Measurements from ENCODE around the gene DPP6. TPM values are rescaled to one million over a fixed set of nuclear protein-coding genes. Genes with fewer than 3 reads are reported as not detected.
"Not testable (repeated sequence)": the region's sequence is repeated elsewhere in the genome, so short reads cannot be mapped to it uniquely, and the experiment has no call there.

Gene DPP6
- polyA plus RNA-seq, 2 of the 4 experiments (the other 2 are of a cell fraction), result not detected

GRCh38 chr7:154919344-154920225, 867.4 kb downstream of the DPP6 start:
- H3K27ac ChIP-seq, result no peak overlapping the region
- ATAC-seq (no peak), FAIRE-seq (no peak), DNase-seq (ENCODE audit: low read depth in 1 of 2, low spot score in 1 of 2) (no peak)
- POLR2A ChIA-PET, result no interaction called here
- CTCF ChIA-PET, result interaction anchor here (1.2 to 5.2 kb wide), 3 partner anchors 8 to 425 kb away, joined by 3 to 26 read pairs (median 17); no protein-coding TSS in a partner anchor
- no peak overlapping the region for H3K4me2 ChIP-seq
- 15% methylated on average over 11 of the region's 11 CpGs for WGBS (ENCODE audit: missing lambda C conversion rate)
- TF ChIP-seq JUNB (IDR thresholded peaks at IDR 0.05) (no peak), ZFP36 (IDR thresholded peaks at IDR 0.05; ENCODE audit: borderline replicate concordance, partially characterized antibody) (no peak), HOXB13 (CRISPR knock-in tag; IDR thresholded peaks at IDR 0.05; ENCODE audit: low read depth) (no peak), MYC (IDR thresholded peaks at IDR 0.05; ENCODE audit: borderline replicate concordance, low read length) (no peak), TP53 (CRISPR knock-in tag; IDR thresholded peaks at IDR 0.05) (no peak), ZC3H11A (IDR thresholded peaks at IDR 0.05) (no peak)
- H3K9me3 ChIP-seq, result no peaks in the 10 kb centered on the region
- no peak overlapping the region for H3K4me3 ChIP-seq
- no peaks in the 10 kb centered on the region for H3K4me1 ChIP-seq

DNA sequence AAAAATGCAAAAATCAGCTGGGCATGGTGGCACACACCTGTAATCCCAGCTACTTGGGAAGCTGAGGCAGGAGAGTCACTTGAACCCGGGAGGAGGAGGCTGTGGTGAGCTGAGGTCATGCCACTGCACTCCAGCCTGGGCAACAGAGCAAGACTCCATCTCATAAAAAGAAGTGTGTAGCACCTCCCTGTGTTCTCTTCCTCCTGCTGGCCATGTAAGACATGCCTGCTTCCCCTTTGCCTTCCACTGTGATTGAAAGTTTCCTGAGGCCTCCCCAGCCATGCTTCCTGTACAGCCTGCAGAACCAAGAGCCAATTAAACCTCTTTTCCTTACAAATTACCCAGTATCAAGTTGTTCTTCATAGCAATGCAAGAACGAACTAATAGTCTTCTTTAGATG, 870.3 kb downstream of the DPP6 start:
- H3K27ac ChIP-seq; H3K4me3 ChIP-seq; H3K4me1 ChIP-seq; H3K4me2 ChIP-seq; H3K9me3 ChIP-seq; FAIRE-seq; ATAC-seq; DNase-seq (ENCODE audit: low read depth in 1 of 2, low spot score in 1 of 2); POLR2A ChIA-PET: not testable (repeated sequence)
- CTCF ChIA-PET, result interaction anchor here (1.1 to 5.2 kb wide), 5 partner anchors 8 to 435 kb away, joined by 3 to 26 read pairs (median 10); no protein-coding TSS in a partner anchor
- 0% methylated on average over 2 of the region's 2 CpGs for WGBS (ENCODE audit: missing lambda C conversion rate)

DNA sequence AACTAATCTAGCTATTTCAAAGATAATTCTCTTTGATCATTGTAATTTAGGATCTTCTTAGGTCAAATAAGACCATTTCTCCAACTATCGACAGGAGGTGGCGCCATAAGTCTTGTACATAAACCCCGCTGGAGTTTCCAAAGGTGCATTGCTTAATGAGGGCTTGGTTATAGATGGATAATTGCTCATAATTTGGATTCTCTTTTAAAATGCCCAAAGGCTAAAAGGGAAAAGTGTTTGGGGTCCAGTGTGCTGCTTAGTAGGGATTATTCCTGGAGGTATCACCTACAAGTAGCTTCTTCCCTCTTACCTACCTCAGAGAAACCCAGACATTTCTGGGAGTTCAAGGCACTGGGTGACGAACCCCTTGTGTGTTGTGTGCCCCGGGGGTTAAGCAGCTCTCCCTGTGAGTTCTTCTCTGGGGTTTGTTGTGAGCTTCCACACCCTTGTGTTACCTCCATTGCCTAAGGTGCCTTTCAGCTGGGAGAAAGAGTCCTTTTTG, 875.5 kb downstream of the DPP6 start:
- DNase-seq (ENCODE audit: low read depth in 1 of 2, low spot score in 1 of 2) (peak; percentile 66 to 91), ATAC-seq (peak; percentile 72 to 82), FAIRE-seq (peak; percentile 39)
- H3K9me3 ChIP-seq, result no peaks in the 10 kb centered on the region
- WGBS (ENCODE audit: missing lambda C conversion rate), result 3% methylated on average over 5 of the region's 5 CpGs
- peak overlapping the region; percentile 43 to 74; a peak in 5 of 6 replicates for H3K27ac ChIP-seq
- 0 out of 3 replicates have a peak, but pooled peaks cover 4% of the 10 kb centered on the region for H3K4me1 ChIP-seq
- H3K4me2 ChIP-seq, result peak overlapping the region; percentile 96
- peak overlapping the region; percentile 67 for H3K4me3 ChIP-seq
- ChIA-PET CTCF (interaction anchor here (0.6 to 3.5 kb wide), 84 partner anchors 8 to 853 kb away, joined by 3 to 64 read pairs (median 4); partner anchors contain the start of gene CNPY1), POLR2A (interaction anchor here (1.1 kb wide), 1 partner anchor 76 kb away, joined by 4 read pairs; the partner anchor contains the start of gene PAXIP1)
- TF ChIP-seq MYC (IDR thresholded peaks at IDR 0.05; ENCODE audit: borderline replicate concordance, low read length) (no peak), ZSCAN20 (CRISPR knock-in tag; IDR thresholded peaks at IDR 0.05) (no peak), EHF (CRISPR knock-in tag; IDR thresholded peaks at IDR 0.05) (no peak), HOXB5 (CRISPR knock-in tag; IDR thresholded peaks at IDR 0.05) (no peak; the same call in 1 of the 2 replicates), CTCF (IDR thresholded peaks at IDR 0.05) (peak; percentile 92), JUNB (IDR thresholded peaks at IDR 0.05) (no peak), RFX5 (IDR thresholded peaks at IDR 0.05) (no peak), HOXA7 (CRISPR knock-in tag; IDR thresholded peaks at IDR 0.05) (no peak), KDM5A (IDR thresholded peaks at IDR 0.05) (no peak), MAZ (IDR thresholded peaks at IDR 0.05; ENCODE audit: borderline replicate concordance, low read depth, low read length) (no peak), CBX2 (IDR thresholded peaks at IDR 0.05; ENCODE audit: borderline replicate concordance, low read depth) (no peak), PBX3 (IDR thresholded peaks at IDR 0.05) (no peak), REST (IDR thresholded peaks at IDR 0.05) (no peak), KDM1A (IDR thresholded peaks at IDR 0.05; ENCODE audit: low read depth) (no peak), NR3C1 (IDR thresholded peaks at IDR 0.05) (no peak), EP300 (IDR thresholded peaks at IDR 0.05) (no peak), ZC3H11A (IDR thresholded peaks at IDR 0.05) (no peak), SMC3 (IDR thresholded peaks at IDR 0.05) (peak; percentile 72), FOSL2 (IDR thresholded peaks at IDR 0.05) (no peak), FOSL2 (CRISPR knock-in tag; IDR thresholded peaks at IDR 0.05) (no peak), HEYL (CRISPR knock-in tag; IDR thresholded peaks at IDR 0.05) (no peak), CEBPB (IDR thresholded peaks at IDR 0.05) (peak; percentile 57 to 83; a peak in 3 of 4 replicates)
- TF ChIP-seq, protein P1, sequence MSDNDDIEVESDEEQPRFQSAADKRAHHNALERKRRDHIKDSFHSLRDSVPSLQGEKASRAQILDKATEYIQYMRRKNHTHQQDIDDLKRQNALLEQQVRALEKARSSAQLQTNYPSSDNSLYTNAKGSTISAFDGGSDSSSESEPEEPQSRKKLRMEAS (IDR thresholded peaks at IDR 0.05), result no peak
